Measurements from ENCODE around the gene PLD6.

Gene PLD6

GRCh38 chr17:17155568-17155967 lies 50.6 kb downstream of the PLD6 start:
- peak; percentile 36 for DNase-seq (ENCODE audit: low read depth)

DNA sequence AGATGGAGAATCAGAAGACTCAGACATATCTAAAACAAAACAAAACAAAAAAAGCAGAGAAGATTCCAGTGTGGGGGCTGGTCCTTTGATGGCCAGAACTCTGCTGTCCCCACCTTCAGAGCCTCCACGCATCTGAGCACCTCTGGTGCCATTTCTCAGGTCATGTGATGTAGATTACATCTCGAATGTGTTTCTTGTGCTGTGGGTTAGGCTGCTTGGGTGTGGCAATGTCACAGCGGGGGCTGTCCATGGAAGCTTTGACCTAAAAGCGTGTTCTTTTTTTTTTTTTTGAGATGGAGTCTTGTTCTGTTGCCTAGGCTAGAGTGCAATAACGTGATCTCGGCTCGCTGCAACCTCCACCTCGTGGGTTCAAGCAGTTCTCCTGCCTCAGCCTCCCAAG lies 51.2 kb downstream of the PLD6 start:
- no peak for DNase-seq (ENCODE audit: low read depth)

GRCh38 chr17:17154556-17154955 lies 51.6 kb downstream of the PLD6 start:
- DNase-seq (ENCODE audit: low read depth): no peak

GRCh38 chr17:17153709-17154108 lies 52.4 kb downstream of the PLD6 start:
- no peak for DNase-seq (ENCODE audit: low read depth)

- DNase-seq (ENCODE audit: low read depth): no peak
Measured at GRCh38 chr17:17153071-17153470, 53.1 kb downstream of the PLD6 start.

DNA sequence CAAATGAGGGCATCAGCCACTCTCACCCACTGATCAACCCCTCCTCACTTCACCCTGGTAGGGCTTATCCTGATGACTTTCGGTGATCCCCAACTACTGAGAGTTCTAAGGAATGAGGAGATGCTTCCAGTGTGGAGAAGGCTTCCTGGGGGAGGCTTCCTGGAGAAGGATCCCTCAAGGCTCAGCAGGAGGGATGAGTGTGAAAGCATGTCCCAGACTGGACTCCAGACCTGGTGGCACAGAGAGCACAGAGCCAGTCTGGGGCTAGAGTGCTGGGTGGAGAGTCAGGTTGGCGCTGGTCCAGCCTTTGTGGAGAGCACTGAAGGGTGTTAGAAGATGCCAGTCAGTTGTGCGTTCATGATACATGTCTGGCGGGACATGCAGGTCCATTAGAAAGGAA lies 53.7 kb downstream of the PLD6 start:
- peak; percentile 11 for DNase-seq (ENCODE audit: low read depth)

- peak; percentile 97 for DNase-seq (ENCODE audit: low read depth)
Measured at GRCh38 chr17:17151962-17152361, 54.2 kb downstream of the PLD6 start.

DNA sequence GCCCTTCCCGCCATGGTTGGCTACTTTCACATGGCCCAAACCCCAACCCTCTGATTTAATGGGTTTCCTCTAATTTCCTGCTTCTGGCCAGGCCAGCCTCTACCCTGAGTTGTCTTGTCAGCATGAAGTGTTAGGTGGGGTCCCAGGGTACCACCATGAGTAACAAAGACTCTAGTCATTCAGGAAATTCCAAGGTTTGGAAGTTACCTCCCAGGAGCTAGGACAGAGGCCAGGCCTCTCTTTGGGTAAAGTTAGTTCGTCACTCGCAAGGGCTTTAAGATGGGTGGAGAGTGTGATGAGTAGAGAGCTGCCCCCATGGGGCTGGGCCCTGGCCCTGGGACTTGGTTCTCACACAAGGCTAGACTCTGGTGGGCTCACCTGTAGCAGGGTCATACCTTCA lies 54.6 kb downstream of the PLD6 start:
- DNase-seq (ENCODE audit: low read depth): peak; percentile 83

- DNase-seq (ENCODE audit: low read depth): peak; percentile 96
Measured at GRCh38 chr17:17151055-17151454, 55.1 kb downstream of the PLD6 start.
